Measurements from ENCODE around the gene CCND1.
A peak's percentile ranks its signal among the peaks of the same experiment; 100 is the strongest.

Gene CCND1

GRCh38 chr11:69697469-69697843 is 56.5 kb downstream of the CCND1 start:
- no peak for DNase-seq
- no peak for TF ChIP-seq GATA1 (IDR thresholded peaks at IDR 0.05; ENCODE audit: low read depth, low read length)
- no peak for TF ChIP-seq POLR2A (IDR thresholded peaks at IDR 0.05; ENCODE audit: low read length)

DNA sequence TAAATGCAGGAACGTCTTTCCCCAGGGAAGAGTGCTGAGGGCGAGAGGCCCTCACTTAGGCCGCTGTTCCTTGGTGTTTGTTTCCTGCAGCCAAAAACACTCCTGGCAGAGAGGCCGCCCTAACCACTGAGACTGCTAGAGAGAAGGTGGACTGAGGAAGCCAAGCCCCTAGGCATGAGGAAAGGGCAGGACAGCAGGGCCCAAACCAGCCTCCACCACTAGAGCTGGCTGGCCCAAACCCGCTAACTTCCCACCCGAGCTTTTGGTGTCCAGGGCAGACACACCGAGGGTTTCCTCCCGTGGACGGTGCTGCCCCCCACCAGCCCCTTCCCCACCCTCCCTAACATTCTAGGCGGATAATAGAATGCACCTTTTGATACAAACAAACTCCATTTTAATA is 56.9 kb downstream of the CCND1 start:
- no peak for TF ChIP-seq GATA1 (IDR thresholded peaks at IDR 0.05; ENCODE audit: low read depth, low read length)
- TF ChIP-seq POLR2A (IDR thresholded peaks at IDR 0.05; ENCODE audit: low read length) = no peak
- no peak for DNase-seq

DNA sequence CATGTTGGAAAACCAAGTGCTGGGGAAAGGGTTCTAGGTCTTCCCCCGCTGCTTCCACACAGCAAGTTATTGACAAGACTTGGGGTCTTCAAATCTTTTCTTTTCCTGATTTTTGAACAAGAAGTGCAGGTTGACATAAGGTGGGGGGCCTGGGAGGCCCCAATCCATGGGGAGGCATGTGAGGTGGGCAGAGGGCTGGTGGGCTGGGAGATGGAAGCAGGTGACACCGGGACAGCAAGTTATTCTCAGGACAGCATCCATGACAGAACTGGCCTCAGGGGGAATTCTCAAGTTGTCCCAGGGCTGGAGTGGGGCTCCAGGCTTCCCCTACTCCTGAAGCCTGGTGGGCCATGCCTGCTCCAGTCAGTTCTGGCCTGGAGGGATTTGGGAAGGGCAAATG is 57.4 kb downstream of the CCND1 start:
- TF ChIP-seq POLR2A (IDR thresholded peaks at IDR 0.05; ENCODE audit: low read length) (no peak), GATA1 (IDR thresholded peaks at IDR 0.05; ENCODE audit: low read depth, low read length) (no peak)
- no peak for DNase-seq

DNA sequence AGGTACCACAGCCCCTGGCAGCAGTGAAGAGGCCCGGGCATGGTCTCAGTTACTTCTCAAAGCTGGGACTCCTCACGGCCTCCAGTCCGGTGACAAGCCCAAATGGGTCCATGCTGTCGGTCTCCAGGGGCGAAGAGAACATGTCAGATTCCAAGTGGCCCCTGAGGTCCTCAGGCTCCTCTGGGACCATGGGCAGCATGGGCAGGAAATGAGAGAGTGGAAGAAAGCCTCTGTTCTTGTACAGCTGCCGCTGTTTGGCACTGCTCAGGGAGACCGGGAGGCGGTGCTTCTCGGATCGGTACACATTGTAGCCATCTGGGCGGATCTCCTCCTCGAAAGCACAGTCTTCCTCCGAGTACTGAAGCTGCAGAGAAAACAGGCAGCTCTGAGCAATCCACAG is 58.3 kb downstream of the CCND1 start:
- TF ChIP-seq GATA1 (IDR thresholded peaks at IDR 0.05; ENCODE audit: low read depth, low read length) = no peak
- TF ChIP-seq POLR2A (IDR thresholded peaks at IDR 0.05; ENCODE audit: low read length) = no peak
- DNase-seq = no peak

GRCh38 chr11:69700278-69701140 is 59.6 kb downstream of the CCND1 start:
- peak; percentile 33 to 61 for DNase-seq
- TF ChIP-seq POLR2A (IDR thresholded peaks at IDR 0.05; ENCODE audit: low read length) = no peak

- no peak for DNase-seq
- TF ChIP-seq POLR2A (IDR thresholded peaks at IDR 0.05; ENCODE audit: low read length) = no peak
- no peak for TF ChIP-seq GATA1 (IDR thresholded peaks at IDR 0.05; ENCODE audit: low read depth, low read length)
Observed at GRCh38 chr11:69702239-69702691, 61.3 kb downstream of the CCND1 start.

- TF ChIP-seq POLR2A (IDR thresholded peaks at IDR 0.05; ENCODE audit: low read length) (no peak), GATA1 (IDR thresholded peaks at IDR 0.05; ENCODE audit: low read depth, low read length) (no peak)
- DNase-seq = no peak
Observed at GRCh38 chr11:69702769-69703452, 62.0 kb downstream of the CCND1 start.

GRCh38 chr11:69703453-69703767 is 62.5 kb downstream of the CCND1 start:
- DNase-seq = no peak
- no peak for TF ChIP-seq GATA1 (IDR thresholded peaks at IDR 0.05; ENCODE audit: low read depth, low read length)
- no peak for TF ChIP-seq POLR2A (IDR thresholded peaks at IDR 0.05; ENCODE audit: low read length)

Measured in erythroblast (primary cell).